Astrocyte of the cerebellum (primary cell): Measurements from ENCODE around the gene PUSL1.

Experiments
- DNase-seq: peaks from one replicate; pipeline ENCODE4 v3.0.0-alpha.2; 2011; ENCODE audit warnings: low read depth
- H3K4me3 ChIP-seq: 2 replicates; pipeline ENCODE4 v1.5.1; 2011; ENCODE audit warnings: mild to moderate bottlenecking, low read depth, low read length, moderate library complexity
- CTCF ChIP-seq: IDR thresholded peaks from 2 replicates; pipeline ENCODE4 v1.5.1; 2012; ENCODE audit warnings: low read length, low read depth, moderate library complexity, mild to moderate bottlenecking; ENCODE audit errors: missing control alignments
- in situ Hi-C: cut with HindIII; loops from 2 replicates; pipeline ENCODE4 v1.10.0; 2017; ENCODE audit warnings: low sequenced_read_pairs

The PUSL1 gene

DNA sequence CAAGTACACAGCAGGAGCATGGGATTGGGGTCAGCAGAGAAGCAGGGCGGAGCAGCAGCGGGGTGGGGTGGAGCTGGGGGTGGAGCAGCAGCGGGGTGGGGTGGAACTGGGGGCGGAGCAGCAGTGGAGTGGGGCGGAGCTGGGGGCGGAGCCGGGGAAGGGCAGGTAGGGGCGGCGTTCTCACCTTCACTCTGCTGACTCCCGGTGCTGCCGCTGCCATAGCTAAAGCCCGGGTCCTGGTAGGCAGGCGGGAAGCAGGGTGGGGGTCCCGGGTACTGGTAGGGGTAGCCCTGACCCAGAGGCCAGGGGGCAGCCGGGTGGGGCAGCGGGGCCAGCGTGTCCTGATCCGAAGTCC is 29.4 kb downstream of the PUSL1 start:
- no peak for DNase-seq
- no peak for TF ChIP-seq CTCF
- H3K4me3 ChIP-seq = no peak overlapping the region
- in situ Hi-C loops = no loop called here

GRCh38 chr1:1338278-1338677 is 29.9 kb downstream of the PUSL1 start:
- no peak for DNase-seq
- in situ Hi-C loops = no loop called here
- no peak overlapping the region for H3K4me3 ChIP-seq
- no peak for TF ChIP-seq CTCF

GRCh38 chr1:1340185-1340584 is 31.8 kb downstream of the PUSL1 start:
- no peak for DNase-seq
- in situ Hi-C loops = no loop called here
- TF ChIP-seq CTCF = no peak
- H3K4me3 ChIP-seq = no peak overlapping the region

DNA sequence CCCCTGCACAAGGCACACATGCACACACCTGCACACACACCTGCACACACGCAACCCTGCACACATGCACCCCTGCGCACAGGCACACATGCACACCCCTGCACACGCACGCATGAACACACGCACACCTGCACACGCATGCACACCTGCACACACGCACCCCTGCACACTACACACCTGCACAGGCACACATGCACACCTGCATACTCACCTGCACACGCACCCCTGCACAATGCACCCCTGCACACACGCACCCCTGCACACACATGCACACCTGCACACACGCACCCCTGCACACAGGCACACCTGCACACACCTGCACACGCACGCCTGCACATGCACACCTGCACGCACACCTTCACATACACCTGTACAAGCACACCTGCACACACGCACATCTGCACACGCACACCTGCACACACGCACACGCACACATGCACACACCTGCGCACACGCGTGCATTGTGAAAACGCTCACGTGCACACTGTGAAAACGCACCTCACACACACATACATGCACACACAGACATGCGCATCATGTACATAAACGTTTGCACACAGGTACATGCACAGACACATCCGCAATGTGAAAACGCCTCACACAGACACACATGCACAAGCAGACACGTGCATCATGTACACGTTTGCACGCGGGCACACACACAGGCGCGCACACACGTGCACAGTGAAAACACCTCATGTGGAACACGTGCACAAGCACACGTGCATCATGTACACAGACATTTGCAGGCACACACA is 32.6 kb downstream of the PUSL1 start:
- no peak for TF ChIP-seq CTCF
- in situ Hi-C loops = no loop called here
- DNase-seq = no peak
- no peak overlapping the region for H3K4me3 ChIP-seq

- in situ Hi-C loops = no loop called here
- no peak for DNase-seq
- TF ChIP-seq CTCF = no peak
- H3K4me3 ChIP-seq = no peak overlapping the region
Measured at GRCh38 chr1:1341549-1342021, 33.2 kb downstream of the PUSL1 start.

DNA sequence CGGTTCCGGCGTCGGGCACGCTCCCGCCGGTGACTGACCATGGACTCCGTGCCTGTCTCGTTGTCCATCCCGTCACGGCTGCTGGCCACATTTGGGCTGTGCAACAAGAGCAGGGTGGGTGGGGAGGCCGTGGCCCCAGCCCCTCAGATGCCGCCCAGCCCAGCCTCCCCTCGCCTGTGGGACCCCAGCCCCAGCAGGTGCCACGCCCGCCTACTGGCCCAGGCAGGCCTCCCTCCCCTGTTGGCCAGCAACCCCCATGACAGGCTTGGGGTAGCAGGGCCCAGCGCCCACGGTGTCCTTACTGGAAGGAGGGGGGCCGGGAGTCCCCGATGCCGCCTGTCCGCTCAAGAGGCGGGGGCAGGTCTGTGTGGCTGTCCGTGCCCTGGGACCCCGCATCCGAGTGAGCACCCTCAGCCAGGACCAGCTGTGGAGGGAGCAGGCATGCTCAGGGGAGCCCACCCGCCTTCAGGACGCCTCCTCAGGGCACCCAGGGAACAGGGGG is 33.7 kb downstream of the PUSL1 start:
- in situ Hi-C loops = no loop called here
- no peak for TF ChIP-seq CTCF
- no peak for DNase-seq

More for the DNA sequence above, 33.7 kb downstream of the PUSL1 start:
- H3K4me3 ChIP-seq = no peak overlapping the region
